ENCODE data around the gene FLT1. TPM values are rescaled to one million over a fixed set of nuclear protein-coding genes. Genes with fewer than 3 reads are reported as not detected.

FLT1 gene
- polyA plus RNA-seq, 1 donor (not counting 4 experiments of a cell fraction or from before 2014, with no cell fraction given), result 0.01 TPM

DNA sequence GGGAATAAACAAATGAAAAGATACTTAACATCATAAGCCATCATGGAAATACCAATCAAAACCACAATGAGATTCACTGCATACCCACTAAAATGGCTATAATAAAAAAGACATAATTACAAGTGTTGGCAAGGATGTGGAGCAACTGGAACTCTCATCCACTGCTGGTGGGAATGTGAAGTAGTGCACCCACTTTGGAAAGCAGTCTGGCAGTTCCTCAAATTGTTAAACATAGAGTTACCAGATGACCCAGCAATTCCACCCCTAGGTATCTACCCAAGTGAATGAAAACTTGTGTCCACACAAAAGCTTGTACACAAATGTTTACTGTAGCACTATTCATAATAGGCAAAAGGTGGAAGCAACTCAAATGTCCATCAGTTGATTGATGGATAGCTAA, 46.9 kb downstream of the FLT1 start:
- TF ChIP-seq, protein P1, sequence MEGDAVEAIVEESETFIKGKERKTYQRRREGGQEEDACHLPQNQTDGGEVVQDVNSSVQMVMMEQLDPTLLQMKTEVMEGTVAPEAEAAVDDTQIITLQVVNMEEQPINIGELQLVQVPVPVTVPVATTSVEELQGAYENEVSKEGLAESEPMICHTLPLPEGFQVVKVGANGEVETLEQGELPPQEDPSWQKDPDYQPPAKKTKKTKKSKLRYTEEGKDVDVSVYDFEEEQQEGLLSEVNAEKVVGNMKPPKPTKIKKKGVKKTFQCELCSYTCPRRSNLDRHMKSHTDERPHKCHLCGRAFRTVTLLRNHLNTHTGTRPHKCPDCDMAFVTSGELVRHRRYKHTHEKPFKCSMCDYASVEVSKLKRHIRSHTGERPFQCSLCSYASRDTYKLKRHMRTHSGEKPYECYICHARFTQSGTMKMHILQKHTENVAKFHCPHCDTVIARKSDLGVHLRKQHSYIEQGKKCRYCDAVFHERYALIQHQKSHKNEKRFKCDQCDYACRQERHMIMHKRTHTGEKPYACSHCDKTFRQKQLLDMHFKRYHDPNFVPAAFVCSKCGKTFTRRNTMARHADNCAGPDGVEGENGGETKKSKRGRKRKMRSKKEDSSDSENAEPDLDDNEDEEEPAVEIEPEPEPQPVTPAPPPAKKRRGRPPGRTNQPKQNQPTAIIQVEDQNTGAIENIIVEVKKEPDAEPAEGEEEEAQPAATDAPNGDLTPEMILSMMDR (optimal IDR thresholded peaks at IDR 0.05 in 1 of 3, IDR thresholded peaks at IDR 0.05 in 1 of 3, conservative IDR thresholded peaks at IDR 0.05 in 1 of 3; ENCODE audit: extremely low read depth in 1 of 3, insufficient read depth in 2 of 3, low read length in 3 of 3), result no peak
- no peak for TF ChIP-seq EZH2 (IDR thresholded peaks at IDR 0.05; ENCODE audit: low read length)
- Histone ChIP-seq H3K36me3 (ENCODE audit: control insufficient read depth in 2 of 2, extremely low read depth in 1 of 2, insufficient read depth in 2 of 2, low read length in 2 of 2) (no peaks in the 10 kb centered on the region), H3K4me2 (ENCODE audit: control insufficient read depth, extremely low read depth, insufficient read depth, low read depth, low read length) (no peak overlapping the region), H3K9me1 (ENCODE audit: control insufficient read depth, extremely low read depth, insufficient read depth, low read length) (no peaks in the 10 kb centered on the region), H4K20me1 (ENCODE audit: control insufficient read depth, extremely low read depth, insufficient read depth, low read length) (no peaks in the 10 kb centered on the region), H3K4me3 (ENCODE audit: control insufficient read depth in 2 of 3, extremely low read depth in 1 of 3, insufficient read depth in 2 of 3, low read depth in 1 of 3, low read length in 3 of 3) (no peak overlapping the region), H3K79me2 (ENCODE audit: control insufficient read depth, insufficient read depth, low read length) (no peaks in the 10 kb centered on the region), H3K27ac (ENCODE audit: control insufficient read depth, insufficient read depth, low read length) (no peak overlapping the region), H3K4me1 (ENCODE audit: control insufficient read depth, extremely low read depth, insufficient read depth, low read length) (no peaks in the 10 kb centered on the region), H3K9me3 (ENCODE audit: control insufficient read depth, low read depth, low read length) (no peaks in the 10 kb centered on the region), H3K27me3 (ENCODE audit: control insufficient read depth, extremely low read depth, insufficient read depth, low read length) (no peaks in the 10 kb centered on the region), H2AFZ (ENCODE audit: control insufficient read depth, low read length) (no peak overlapping the region), H3K9ac (ENCODE audit: control insufficient read depth, extremely low read depth, insufficient read depth, low read length) (no peak overlapping the region)
- dilution Hi-C loops (cut with MboI; ENCODE audit: extremely low pct_ligation_motif_present, low sequenced_read_pairs), result no loop called here
- FAIRE-seq (no peak), DNase-seq (ENCODE audit: low read depth, low spot score) (no peak)

DNA sequence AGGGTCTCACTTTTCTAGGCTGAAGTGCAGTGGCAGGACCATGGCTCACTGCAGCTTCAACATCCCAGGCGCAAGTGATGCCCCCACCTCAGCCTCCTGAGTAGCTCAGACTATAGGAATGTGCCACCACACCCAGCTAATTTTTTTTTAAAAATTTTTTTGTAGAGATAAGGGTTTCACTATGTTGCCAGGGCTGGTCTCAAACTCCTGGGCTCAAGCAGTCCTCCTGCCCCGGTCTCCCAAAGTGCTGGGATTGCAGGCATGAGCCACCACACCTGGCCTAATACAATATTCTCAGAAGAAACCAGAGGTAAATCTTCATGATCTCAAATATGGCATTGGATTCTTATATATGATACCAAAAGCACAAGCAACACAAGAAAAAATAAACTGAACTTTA, 47.7 kb downstream of the FLT1 start:
- Histone ChIP-seq H3K27ac (ENCODE audit: control insufficient read depth, insufficient read depth, low read length) (no peak overlapping the region), H3K9me3 (ENCODE audit: control insufficient read depth, low read depth, low read length) (no peaks in the 10 kb centered on the region), H3K79me2 (ENCODE audit: control insufficient read depth, insufficient read depth, low read length) (no peaks in the 10 kb centered on the region), H3K4me3 (ENCODE audit: control insufficient read depth in 2 of 3, extremely low read depth in 1 of 3, insufficient read depth in 2 of 3, low read depth in 1 of 3, low read length in 3 of 3) (no peak overlapping the region), H2AFZ (ENCODE audit: control insufficient read depth, low read length) (no peak overlapping the region), H3K9ac (ENCODE audit: control insufficient read depth, extremely low read depth, insufficient read depth, low read length) (no peak overlapping the region), H3K4me2 (ENCODE audit: control insufficient read depth, extremely low read depth, insufficient read depth, low read depth, low read length) (no peak overlapping the region), H3K9me1 (ENCODE audit: control insufficient read depth, extremely low read depth, insufficient read depth, low read length) (no peaks in the 10 kb centered on the region), H3K4me1 (ENCODE audit: control insufficient read depth, extremely low read depth, insufficient read depth, low read length) (no peaks in the 10 kb centered on the region), H4K20me1 (ENCODE audit: control insufficient read depth, extremely low read depth, insufficient read depth, low read length) (no peaks in the 10 kb centered on the region), H3K27me3 (ENCODE audit: control insufficient read depth, extremely low read depth, insufficient read depth, low read length) (no peaks in the 10 kb centered on the region), H3K36me3 (ENCODE audit: control insufficient read depth in 2 of 2, extremely low read depth in 1 of 2, insufficient read depth in 2 of 2, low read length in 2 of 2) (no peaks in the 10 kb centered on the region)
- DNase-seq (ENCODE audit: low read depth, low spot score), result no peak
- dilution Hi-C loops (cut with MboI; ENCODE audit: extremely low pct_ligation_motif_present, low sequenced_read_pairs), result no loop called here
- TF ChIP-seq, protein P1 (optimal IDR thresholded peaks at IDR 0.05 in 1 of 3, IDR thresholded peaks at IDR 0.05 in 1 of 3, conservative IDR thresholded peaks at IDR 0.05 in 1 of 3; ENCODE audit: extremely low read depth in 1 of 3, insufficient read depth in 2 of 3, low read length in 3 of 3), result no peak
- TF ChIP-seq EZH2 (IDR thresholded peaks at IDR 0.05; ENCODE audit: low read length), result no peak
- FAIRE-seq, result no peak
